NCI-H2081 treated with DMSO at 0.1 percent for 48 hours (cell line): ENCODE data around the gene UQCR11.

Source experiments
- DNase-seq: peaks from one replicate; lab custom pipeline; 2025; lab: John Stamatoyannopoulos, UW

UQCR11 gene

DNA sequence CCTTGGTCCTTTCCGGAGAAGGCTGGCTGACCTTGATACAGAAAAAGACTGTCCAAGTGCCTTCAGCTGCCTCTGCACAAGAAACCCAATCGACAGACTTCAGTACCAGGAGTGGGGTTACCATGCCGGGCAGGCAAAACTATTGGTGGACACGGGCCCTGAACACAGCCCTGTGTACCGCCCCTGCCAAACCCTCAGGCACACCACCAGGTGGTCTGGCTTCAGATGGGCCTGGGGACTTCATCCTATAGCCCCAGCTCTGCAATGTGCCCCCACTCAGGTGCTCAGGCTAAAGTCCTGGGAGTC lies 29.6 kb upstream of the UQCR11 start:
- no peak for DNase-seq

DNA sequence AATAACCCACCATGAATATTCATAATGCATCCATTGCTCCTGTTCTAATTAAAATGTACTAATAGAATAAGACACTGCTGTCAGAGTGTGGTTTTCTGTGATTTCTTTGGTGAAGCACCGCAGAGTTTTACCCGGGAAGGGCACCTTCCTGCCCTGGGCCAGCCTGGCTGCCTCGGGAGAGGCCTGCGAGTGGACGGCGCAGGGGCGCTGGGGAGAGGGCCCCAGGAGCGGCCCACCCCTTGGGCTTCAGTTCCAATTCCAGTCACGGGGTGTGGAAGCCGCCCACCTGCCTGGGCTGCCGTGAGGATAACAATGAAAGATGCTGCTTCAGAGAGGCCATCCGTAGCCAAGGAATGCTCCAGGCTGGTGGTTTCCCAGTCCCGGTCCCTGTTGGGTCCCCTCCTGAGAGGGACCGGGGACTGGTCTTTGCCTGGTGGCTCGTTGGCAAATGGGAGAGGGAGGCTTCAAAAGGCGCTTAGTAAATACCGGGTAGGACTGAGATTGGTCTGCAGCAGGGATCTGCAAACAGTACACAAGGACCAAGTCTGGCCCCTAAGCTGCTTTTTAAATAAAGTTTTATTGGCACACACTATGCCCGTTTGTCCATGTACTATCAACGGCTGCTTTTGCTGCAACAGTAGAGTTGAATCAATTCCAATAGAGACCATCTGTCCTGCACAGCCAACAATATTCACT lies 29.1 kb upstream of the UQCR11 start:
- DNase-seq = no peak

DNA sequence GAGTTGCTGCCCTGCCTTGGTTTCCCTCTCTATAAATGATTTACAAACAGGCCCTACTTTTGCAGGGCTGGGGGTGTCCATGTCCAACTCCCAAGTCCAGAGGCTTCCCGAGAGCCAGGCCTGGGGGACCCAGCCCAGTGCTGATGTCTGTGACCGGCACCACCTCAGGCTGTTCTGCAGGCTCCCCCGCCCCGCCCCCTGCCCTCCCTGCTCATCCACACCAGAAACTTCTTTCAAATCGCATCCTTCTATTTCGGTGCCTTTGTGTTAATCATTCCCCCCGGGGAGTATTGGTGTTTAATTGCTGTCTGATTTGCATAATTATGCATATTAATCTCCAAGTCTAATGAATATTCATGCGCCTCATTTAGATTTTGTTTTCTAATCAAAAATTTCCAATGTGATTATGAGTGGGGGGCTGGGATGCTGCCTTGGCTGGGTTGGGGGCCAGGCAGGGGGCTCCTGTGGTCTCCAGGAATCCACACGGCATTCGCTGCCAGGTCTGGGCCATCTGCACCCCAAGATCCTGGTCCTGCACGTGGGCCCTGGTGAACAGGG lies 28.1 kb upstream of the UQCR11 start:
- no peak for DNase-seq

DNA sequence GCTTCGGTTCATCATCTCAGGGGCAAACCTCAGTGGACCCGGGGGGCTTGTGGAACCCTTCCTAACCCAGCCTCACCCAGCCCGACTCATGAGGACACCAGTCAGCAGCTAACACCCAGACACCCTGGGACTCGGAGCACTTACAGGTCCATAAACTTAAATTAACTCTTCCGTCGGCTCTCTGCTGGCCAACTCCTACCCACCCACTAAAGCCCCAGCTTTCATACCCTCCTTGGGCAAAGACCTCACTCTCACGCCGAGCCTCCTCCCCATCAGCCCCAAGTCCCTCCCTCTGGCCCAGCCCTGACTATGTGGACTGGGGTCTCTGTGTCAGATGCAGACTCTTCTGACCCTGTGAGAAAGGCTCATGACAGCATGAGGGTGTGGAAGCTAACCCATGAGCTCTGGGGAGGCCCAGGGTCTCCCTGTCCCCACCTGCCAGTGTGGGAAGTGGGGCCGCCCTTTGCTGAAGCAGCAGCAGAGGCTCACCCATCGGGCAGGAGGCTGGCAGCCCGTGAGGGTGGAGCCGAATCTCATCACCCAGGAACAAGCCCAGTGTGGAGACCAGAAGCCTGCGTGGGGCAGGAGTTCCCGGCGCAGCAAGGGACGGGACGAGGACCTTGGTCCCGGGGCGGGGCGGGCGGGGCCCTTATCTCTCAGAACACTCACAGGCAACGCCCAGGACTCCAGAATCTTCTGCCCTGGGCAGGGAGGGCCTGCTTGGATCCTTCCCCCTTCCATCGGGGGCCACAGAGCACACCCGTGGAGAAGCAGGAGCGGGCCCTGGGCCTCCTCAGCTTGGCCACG lies 27.4 kb upstream of the UQCR11 start:
- no peak for DNase-seq

DNA sequence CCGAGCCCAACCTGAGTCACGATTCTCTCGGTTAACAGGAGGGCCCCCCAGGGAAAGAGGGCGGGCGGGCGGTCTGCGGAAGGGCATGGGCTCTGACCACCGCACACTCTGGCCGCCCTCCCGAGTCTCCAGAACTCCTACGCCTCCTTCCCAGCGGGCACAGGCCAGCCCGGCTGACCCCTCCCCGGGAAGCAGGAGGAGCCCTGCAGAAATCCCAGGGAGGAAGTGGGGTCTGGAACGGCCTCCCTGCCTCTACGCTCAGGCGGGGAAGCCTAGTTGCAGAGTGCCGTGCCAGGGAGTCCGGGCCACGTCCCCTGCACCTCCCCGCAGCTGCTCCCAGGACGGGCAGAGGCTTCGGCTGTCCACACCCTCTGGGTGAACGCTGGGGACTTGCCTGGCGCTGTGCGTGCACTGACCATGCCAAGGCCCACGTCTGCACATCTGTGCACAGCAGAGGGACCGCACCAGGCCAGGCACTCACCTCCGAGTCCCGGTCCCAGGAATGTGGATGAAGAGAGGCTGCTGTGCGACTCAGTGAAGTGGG lies 26.4 kb upstream of the UQCR11 start:
- DNase-seq = no peak

DNA sequence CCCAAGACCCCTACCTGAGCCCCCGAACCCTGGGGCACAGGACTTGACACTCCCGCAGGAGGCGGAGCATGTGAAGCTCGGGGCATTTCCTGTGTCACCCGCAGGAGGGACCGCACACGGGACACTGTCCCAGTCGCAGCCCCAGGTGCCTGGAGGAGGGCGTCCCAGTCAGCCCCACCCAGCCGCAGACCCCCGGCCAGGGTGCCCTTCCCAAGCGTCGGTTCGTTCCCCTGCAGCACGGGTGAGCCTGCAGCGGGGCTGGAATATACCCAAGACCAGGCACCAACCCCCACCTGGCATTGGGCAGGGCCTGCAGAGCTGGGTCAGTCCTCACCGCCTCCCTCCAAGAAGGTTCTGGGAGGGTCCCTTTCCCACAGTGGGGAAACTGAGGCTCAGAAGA lies 25.5 kb upstream of the UQCR11 start:
- DNase-seq = no peak

DNA sequence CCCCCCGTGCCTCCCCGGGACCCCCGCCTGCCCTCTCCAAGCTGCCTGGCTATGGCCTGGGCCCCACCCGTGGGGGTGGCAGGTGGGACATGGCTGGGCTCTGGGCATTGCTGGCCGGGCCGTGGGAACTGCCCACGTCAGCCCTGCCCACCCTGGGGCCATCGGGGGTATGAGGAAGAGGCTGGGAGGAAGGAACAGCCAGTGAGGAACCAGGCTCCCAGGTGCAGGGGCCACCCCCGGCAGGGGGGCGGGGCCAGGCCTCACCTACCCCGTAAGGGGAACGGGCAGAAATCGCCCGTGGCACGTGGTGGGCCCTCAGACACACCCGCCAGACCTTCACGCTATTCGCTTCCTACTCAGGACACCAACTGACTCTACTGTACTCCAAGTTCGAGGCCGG lies 24.8 kb upstream of the UQCR11 start:
- no peak for DNase-seq

DNA sequence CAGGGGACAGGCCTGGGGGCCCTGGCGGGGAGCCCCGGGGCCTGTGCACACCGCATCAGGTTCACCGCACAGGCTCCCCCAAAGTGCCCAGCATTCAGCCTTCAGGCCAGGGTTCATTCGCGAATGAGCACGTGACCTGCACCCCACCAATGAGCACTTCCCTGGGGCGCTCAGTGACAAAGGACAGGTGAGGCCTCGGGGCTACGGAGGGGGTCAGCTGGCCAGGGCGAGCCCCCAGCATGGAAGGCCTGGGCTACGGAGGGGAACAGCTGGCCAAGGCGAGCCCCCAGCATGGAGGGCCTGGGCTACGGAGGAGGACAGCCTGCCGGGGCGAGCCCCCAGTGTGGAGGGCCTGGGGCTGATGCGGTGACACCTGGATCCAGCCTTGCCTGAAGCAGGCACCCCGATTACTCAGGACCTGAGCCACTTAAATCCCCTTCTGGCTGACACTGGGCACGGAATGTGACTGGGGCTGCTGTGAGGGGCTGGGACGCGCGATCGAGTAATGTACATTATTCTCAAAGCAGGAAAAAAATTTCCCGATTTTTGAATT lies 24.1 kb upstream of the UQCR11 start:
- DNase-seq = no peak

DNA sequence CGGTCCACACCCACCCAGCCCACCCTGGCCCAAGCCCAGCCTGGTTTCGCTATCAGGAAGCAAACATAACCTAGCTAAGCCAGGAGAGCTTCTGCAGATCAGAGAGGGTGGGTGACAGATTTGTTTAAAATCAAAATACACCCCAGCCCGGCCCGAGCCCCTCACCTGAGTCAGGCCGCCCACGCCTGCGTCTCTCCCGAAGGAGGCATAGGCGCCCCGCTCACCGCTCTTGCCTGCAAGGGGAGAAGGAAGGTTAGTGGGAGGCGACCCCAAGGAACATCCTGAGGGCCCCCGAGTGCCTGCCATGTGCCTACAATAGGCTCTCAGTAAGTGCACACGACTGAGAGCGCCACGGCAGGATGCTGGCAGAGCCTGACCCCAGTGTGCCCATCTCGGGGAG lies 21.9 kb upstream of the UQCR11 start:
- no peak for DNase-seq

DNA sequence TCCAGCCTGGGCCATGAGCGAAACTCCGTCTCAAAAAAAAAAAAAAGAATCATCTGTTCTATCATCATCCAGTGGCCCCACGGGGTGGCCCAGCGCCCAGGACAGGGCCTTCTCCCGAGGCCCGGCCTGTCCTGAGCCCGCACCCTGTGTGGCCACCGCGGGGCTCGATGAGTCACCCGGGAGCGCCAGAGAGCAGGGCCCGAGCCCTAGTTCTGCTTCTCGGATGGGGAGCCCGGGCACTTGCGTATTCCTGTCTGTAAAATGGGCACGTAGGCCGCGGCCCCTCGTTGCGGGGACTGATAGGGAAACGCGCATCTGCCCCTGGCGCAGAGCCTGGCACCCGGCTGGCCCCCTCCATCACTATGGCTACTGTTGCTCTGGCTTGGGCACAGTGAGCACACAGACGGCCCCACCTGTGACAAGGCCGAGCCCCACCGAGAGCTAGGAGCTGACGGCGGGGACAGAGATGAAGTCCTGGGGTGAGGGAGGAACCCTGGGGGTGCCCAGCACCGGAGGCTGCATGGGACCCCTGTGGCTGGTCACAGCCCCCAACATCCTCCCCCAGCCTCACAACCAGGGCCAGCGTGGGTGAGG lies 21.3 kb upstream of the UQCR11 start:
- no peak for DNase-seq

DNA sequence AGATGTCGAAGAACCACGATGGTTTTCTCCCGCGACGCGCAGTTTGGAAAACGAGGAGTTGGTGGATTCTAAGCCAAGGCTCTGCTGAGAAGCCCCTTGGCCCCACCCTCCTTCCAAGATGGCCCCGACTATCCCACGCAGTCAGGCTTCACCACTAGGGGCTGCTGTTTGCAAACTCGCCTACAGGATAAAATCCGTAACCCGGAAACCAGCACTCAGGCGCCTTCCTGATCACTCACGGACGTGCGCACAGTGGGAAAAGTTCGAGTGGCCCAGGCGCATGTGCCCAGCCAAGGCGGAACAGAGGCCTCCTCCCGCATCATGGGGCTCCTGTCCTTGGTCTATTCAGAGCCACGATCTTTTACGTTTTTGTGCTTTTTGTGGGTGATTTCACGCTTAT lies 19.2 kb upstream of the UQCR11 start:
- DNase-seq = no peak

DNA sequence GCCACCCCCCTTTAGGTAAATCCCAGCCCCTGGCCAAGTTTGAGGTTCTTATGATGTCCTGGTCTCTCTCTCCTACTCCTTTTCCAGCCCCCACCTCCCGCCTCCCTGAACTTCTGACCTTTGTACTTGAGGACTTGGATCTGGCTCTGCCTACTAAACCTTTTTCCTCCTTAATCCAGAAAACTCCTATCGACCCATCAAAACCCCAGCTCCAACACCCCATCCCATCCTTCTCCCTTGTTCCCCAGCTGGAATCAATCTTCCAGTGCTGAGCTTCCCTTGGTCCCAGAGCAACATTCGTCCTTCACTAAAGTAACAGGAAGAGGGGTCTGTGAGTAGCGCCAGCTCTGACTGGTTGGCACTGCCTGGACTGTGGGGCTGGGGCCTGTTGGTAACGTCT lies 17.3 kb upstream of the UQCR11 start:
- DNase-seq = no peak

DNA sequence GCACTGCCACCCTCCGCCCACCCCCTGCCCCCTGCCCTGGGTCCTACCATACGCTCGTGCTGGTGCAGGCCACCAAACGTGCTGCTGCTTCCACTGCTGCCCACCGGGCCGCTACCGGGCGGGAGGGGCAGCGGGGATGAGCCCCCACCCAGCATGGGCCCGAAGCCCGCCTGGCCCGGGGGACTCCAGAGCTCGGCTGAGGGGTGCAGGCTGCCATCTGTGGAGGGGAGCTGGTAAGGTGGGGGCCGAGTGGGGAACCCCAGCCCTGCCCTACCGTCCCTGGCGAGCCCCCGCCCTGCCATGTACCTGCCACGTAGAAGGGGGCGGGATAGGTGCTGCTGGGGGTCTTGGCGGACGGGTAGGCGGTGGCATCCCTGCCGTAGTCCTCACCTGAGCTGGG lies 16.7 kb upstream of the UQCR11 start:
- DNase-seq = no peak

DNA sequence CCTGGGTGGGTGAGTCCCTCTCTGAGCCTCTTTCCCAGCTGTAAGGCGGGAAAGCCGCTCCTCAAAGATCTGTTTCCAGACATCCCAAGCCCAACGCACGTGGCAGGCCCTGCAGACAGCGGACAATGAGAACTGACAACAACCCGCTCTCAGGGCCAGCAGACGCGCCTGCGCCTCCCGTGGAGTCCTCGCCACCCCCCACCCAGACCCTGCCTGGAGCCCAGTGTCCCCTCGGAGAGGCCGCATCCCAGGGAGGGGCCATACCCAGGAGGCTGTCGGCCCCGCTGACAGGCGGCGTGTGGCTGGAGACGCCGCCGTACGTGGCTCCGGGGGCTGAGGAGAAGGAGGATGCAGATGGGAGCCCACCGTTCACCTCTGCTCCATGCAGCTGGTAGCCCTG lies 16.3 kb upstream of the UQCR11 start:
- DNase-seq = no peak

DNA sequence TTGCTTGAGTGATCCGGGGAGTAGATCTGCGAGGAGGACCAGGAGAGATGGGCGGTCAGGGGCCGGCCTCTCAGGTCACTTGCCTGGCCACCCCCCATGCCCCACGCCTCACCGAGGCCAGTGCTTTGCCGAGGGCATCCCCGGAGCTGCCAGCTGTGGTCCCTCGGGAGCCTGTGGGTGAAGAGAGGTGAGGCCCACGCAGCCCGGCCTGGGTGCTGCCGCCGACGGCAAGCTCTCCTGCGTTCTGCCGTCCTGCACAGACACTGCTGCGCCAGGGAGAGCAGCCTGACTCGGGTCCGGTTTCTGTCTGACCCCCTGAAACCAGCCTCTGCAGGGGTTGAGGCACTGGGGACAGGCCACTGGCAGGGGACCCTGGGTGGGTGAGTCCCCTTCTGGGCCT lies 15.8 kb upstream of the UQCR11 start:
- DNase-seq = no peak

DNA sequence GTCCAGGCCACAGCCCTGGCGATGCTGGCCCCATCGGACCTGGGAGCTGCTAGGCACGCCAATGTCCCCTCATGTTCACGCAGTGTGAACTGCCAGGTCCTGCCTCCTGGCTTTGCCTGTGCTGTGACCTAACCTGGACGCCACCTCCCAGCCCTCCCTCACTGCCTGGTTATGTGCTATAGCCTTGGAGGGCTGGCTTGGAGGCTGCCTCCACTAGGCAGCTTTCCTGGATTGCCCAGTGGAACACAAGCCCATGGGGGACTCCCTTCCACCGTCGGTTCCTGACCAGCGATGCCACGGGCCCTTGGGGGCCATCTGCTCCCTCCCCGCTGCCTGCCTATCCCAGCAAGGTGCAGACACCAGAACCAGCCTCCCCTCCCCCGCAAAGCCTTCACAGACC lies 15.2 kb upstream of the UQCR11 start:
- no peak for DNase-seq

DNA sequence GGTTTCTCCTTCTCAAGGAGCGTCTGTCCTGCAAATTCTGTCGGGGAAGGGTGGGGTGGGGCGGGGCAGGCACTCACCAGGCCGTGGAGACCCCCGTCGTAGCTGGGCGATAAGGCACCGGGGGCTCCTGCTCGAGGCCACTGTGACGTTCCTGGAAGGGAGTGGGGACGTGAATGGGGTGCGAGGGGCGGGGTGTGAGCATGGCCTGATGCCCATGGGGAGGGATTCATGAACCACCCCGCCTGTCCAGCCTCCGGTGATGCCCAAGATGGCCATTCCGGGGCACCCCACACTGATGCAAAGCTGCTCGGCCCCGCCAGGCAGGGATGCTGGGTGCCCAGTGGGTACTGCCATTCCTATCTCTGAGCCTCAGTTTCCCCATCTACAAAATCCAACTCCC lies 14.4 kb upstream of the UQCR11 start:
- DNase-seq = no peak

DNA sequence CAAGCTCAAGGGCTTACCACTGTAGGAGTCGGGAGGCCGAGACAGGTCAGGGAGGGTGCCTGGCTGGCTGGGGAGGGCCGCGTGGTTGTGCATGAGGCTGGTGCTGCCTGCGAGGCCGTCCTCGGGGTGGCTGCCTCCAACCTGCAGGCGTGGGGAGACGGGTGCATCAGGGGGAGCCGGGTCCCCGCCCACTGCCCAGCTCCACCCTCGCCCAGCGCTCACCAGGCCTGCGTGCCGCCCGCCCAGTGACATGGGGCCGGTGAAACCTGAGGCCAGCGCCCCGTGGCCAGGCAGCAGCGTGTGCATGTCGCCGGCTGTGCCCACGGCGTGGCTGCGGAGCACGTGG lies 13.8 kb upstream of the UQCR11 start:
- DNase-seq = no peak

DNA sequence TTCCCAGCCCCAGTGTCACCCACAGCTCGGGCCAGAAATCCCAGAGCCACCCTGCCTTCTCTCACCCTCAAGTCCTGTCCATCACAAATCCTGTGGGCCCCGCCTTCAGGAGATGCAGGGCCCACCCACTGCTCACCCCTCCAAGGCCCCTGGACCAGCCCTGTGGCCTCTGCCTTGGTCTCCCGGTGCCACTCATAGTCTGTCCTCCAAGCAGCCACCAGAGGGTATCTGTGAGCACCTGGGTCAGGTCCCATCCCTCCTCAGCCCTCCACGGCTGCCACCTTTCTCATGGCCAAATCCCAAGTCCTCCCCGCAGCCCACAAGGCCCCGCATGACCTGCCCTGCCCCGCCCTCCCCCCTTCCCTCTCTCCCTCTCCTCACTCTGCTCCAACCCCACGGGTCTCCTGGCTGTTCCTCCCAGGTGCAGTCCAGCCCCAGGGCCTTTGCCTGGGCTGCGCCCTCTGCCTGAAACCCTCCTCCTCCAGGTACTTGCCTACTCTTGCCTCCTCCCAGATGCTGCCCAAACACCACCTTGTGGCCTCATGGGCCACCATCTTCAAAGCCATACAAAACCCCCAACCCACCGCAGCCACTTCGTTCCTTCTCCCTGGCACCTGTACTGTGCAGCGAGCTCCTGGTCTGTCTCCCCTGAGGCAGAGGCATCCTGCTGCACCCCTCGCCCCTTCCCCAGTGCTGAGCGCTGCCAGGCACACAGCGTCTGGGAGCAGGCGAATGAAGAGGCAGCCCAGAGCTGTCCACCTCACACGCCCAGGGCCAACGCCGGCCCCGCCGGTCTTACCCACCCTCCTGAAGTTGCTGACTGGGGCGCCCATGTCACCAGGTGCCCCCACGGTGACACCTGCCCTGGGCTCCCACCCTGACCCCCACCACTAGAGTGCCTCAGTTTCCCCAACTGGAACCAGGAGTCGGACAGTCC lies 13.2 kb upstream of the UQCR11 start:
- DNase-seq = no peak

DNA sequence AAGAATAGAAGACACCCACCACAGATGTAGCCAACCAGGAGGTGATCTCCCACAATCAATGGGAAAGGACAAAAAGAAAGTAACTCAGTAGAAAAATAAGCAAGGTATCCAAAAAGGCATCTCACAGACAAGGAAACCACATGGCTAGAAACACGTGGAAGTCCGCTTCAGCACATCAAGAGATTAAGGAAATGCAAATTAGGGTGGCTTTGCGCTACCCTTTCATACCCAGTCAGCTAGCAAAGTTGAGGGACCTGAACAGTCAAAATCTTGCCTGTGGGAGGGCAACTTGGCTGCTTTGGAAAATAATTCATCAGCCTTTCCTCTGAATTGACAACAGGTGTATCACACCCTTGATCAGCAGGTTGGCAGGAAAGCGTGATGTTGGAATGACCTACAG lies 11.6 kb upstream of the UQCR11 start:
- no peak for DNase-seq

DNA sequence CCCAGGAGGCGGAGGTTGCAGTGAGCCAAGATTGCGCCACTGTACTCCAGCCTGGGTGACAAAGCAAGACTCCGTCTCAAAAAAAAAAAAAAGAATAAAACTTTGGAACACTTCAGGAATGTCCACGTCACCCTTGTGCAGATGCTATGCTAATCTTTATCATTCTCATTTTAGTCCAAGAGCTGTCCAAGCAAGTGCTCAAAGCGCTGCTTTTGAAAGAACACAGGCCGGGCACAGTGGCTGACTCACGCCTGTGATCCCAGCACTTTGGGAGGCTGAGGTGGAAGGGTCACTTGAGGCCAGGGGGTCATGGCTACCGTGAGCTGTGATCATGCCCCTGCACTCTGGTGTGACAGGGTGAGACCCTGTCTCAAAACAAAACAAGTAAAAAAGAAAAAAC lies 11.1 kb upstream of the UQCR11 start:
- no peak for DNase-seq
